Gastroesophageal sphincter (tissue), 4 donors: Measurements from ENCODE around the gene LRRC34. TPM values are rescaled to one million over a fixed set of nuclear protein-coding genes. Genes with fewer than 3 reads are reported as not detected.

Experiments
- ATAC-seq: fragments of 150-250 bp; one replicate; pipeline ENCODE4 v1.9.1; 2016; ENCODE audit warnings: mild to moderate bottlenecking, moderate library complexity
- H3K27ac ChIP-seq, 4 donors: fragments of 200-600 bp; sonication (generic) in 3 of 4; 1 replicate in 3 of 4; 2 replicates in 1 of 4; pipeline ENCODE4 v1.5.1; 2016 to 2019
- H3K27me3 ChIP-seq: fragments of 200-600 bp; sonication (generic); one replicate; pipeline ENCODE4 v1.5.1; 2019
- H3K36me3 ChIP-seq, 2 donors: fragments of 200-600 bp; sonication (generic); one replicate each; pipeline ENCODE4 v1.5.1; 2019; ENCODE audit warnings: control low read depth in 1 of 2
- H3K4me1 ChIP-seq, 3 donors: fragments of 200-600 bp; sonication (generic); 1 replicate in 2 of 3; 2 replicates in 1 of 3; pipeline ENCODE4 v1.5.1; 2016 to 2019; ENCODE audit warnings: control low read depth in 2 of 3
- H3K4me3 ChIP-seq, 2 donors: fragments of 200-600 bp; sonication (generic); one replicate each; pipeline ENCODE4 v1.5.1; 2019; ENCODE audit warnings: mild to moderate bottlenecking in 1 of 2, moderate library complexity in 1 of 2
- H3K9me3 ChIP-seq, 3 donors: fragments of 200-600 bp; sonication (generic); one replicate each; pipeline ENCODE4 v1.5.1; 2017 to 2019; ENCODE audit warnings: control low read depth in 2 of 3
- CTCF ChIP-seq, 4 experiments: fragments of 200-600 bp in 2 of 4; fragments of 450-650 bp in 2 of 4; sonication (generic) in 1 of 4; IDR thresholded peaks; one replicate each; pipeline ENCODE4 v1.5.1; 2017 to 2019; ENCODE audit warnings: antibody characterized with exemption in 4 of 4, mild to moderate bottlenecking in 2 of 4, moderate library complexity in 2 of 4
- EP300 ChIP-seq: sonication (generic); formaldehyde crosslinking; IDR thresholded peaks from one replicate; pipeline ENCODE4 v1.6.1; 2017; ENCODE audit warnings: antibody characterized with exemption, mild to moderate bottlenecking
- POLR2A ChIP-seq, 2 donors: fragments of 450-650 bp; IDR thresholded peaks; one replicate each; pipeline ENCODE4 v1.6.1; 2017; ENCODE audit warnings: antibody characterized with exemption in 2 of 2, mild to moderate bottlenecking in 2 of 2, moderate library complexity in 1 of 2
- POLR2AphosphoS5 ChIP-seq: sonication (generic); formaldehyde crosslinking; IDR thresholded peaks from one replicate; pipeline ENCODE4 v1.6.1; 2017; ENCODE audit warnings: antibody characterized with exemption
- WGBS, 2 donors: methylation state at CpG; one replicate each; pipeline ENCODE4 v1.1.5; 2018; ENCODE audit warnings: low coverage in 1 of 2; 5-methylcytosine and 5-hydroxymethylcytosine counted together
- total RNA-seq, 4 donors: library from RNA; depleted of rRNA; stranded (reverse); fragments of >200 nt; gene quantifications; one replicate each; pipeline ENCODE4 v1.1.0, GENCODE V29; 2016

Gene LRRC34
- total RNA-seq, 4 donors from 2014 or later = 3.1 to 7.9 (median 5.9) TPM

- WGBS, 2 donors = 92 to 100% methylated on average over 1 of the region's 1 CpG
- no peak for TF ChIP-seq POLR2A (IDR thresholded peaks at IDR 0.05)
- TF ChIP-seq POLR2AphosphoS5 = no peak
- no peak for TF ChIP-seq EP300
- TF ChIP-seq CTCF (IDR thresholded peaks at IDR 0.05) = no peak
Observed at GRCh38 chr3:169838511-169839030, 25.9 kb upstream of the LRRC34 start.

GRCh38 chr3:169836942-169837275, 24.2 kb upstream of the LRRC34 start:
- WGBS, 2 donors = 84 to 85% methylated on average over 3 of the region's 3 CpGs
- no peak overlapping the region for H3K27ac ChIP-seq
- H3K27me3 ChIP-seq = no peaks in the 10 kb centered on the region
- H3K9me3 ChIP-seq = no peaks in the 10 kb centered on the region
- H3K4me3 ChIP-seq = no peak overlapping the region
- TF ChIP-seq POLR2A (IDR thresholded peaks at IDR 0.05) (no peak), EP300 (no peak), CTCF (IDR thresholded peaks at IDR 0.05) (no peak), POLR2AphosphoS5 (no peak)
- ATAC-seq = no peak
- H3K36me3 ChIP-seq = no peaks in the 10 kb centered on the region
- no peaks in the 10 kb centered on the region for H3K4me1 ChIP-seq

More at GRCh38 chr3:169838511-169839030, 25.9 kb upstream of the LRRC34 start:
- Histone ChIP-seq H3K4me1 (no peaks in the 10 kb centered on the region), H3K27ac (no peak overlapping the region), H3K27me3 (no peaks in the 10 kb centered on the region), H3K36me3 (no peaks in the 10 kb centered on the region), H3K4me3 (no peak overlapping the region), H3K9me3 (no peaks in the 10 kb centered on the region)
- no peak for ATAC-seq

- H3K4me1 ChIP-seq = no peaks in the 10 kb centered on the region
- H3K27ac ChIP-seq = no peak overlapping the region
- 60 to 80% methylated on average over 1 to 5 of the region's 5 CpGs for WGBS, 2 donors
- no peaks in the 10 kb centered on the region for H3K27me3 ChIP-seq
- no peak for TF ChIP-seq POLR2A (IDR thresholded peaks at IDR 0.05)
- TF ChIP-seq CTCF (IDR thresholded peaks at IDR 0.05) = no peak
- no peak for TF ChIP-seq POLR2AphosphoS5
- TF ChIP-seq EP300 = no peak
- no peak overlapping the region for H3K4me3 ChIP-seq
- no peaks in the 10 kb centered on the region for H3K9me3 ChIP-seq
- no peak for ATAC-seq
- H3K36me3 ChIP-seq = no peaks in the 10 kb centered on the region
Observed at GRCh38 chr3:169836078-169836941, 23.6 kb upstream of the LRRC34 start.

GRCh38 chr3:169835533-169835932, 22.8 kb upstream of the LRRC34 start:
- no peak overlapping the region for H3K4me3 ChIP-seq
- H3K27ac ChIP-seq = no peak overlapping the region
- H3K9me3 ChIP-seq = no peaks in the 10 kb centered on the region
- TF ChIP-seq CTCF (IDR thresholded peaks at IDR 0.05) (no peak), EP300 (no peak), POLR2AphosphoS5 (no peak), POLR2A (IDR thresholded peaks at IDR 0.05) (no peak)
- H3K27me3 ChIP-seq = no peaks in the 10 kb centered on the region
- 77 to 100% methylated on average over 1 of the region's 1 CpG for WGBS, 2 donors
- no peaks in the 10 kb centered on the region for H3K4me1 ChIP-seq
- no peak for ATAC-seq
- no peaks in the 10 kb centered on the region for H3K36me3 ChIP-seq

- 70 to 77% methylated on average over 4 of the region's 4 CpGs for WGBS, 2 donors
- H3K27ac ChIP-seq = no peak overlapping the region
- H3K9me3 ChIP-seq = no peaks in the 10 kb centered on the region
- H3K4me3 ChIP-seq = no peak overlapping the region
- ATAC-seq = no peak
- peaks cover 9% of the 10 kb centered on the region for H3K27me3 ChIP-seq
- TF ChIP-seq CTCF (IDR thresholded peaks at IDR 0.05) (no peak), POLR2AphosphoS5 (no peak), EP300 (no peak), POLR2A (IDR thresholded peaks at IDR 0.05) (no peak)
- no peaks in the 10 kb centered on the region for H3K36me3 ChIP-seq
- H3K4me1 ChIP-seq = no peaks in the 10 kb centered on the region
Observed at GRCh38 chr3:169827712-169828111, 15.0 kb upstream of the LRRC34 start.
